WTC11 (cell line): ENCODE measurements around the gene RPS25. TPM values are rescaled to one million over a fixed set of nuclear protein-coding genes. Genes with fewer than 3 reads are reported as not detected.
"Not testable (repeated sequence)": the region's sequence is repeated elsewhere in the genome, so short reads cannot be mapped to it uniquely, and the experiment has no call there.

Experiments used
- ATAC-seq: fragments of 200-7000 bp; cut with Tn5 transposase; 2 replicates; pipeline ENCODE4 v1.10.0; 2021; ENCODE audit warnings: mild to moderate bottlenecking, moderate library complexity
- CTCF ChIA-PET: fragments of 300-600 bp; sonication (Branson Sonifier 250); formaldehyde crosslinking; loops from one replicate; lab custom pipeline; 2021; ENCODE audit warnings: antibody characterized with exemption; lab: Charles Lee
- POLR2A ChIA-PET: fragments of 350-600 bp; sonication (Branson Sonifier 250); formaldehyde crosslinking; loops from one replicate; lab custom pipeline; 2021; ENCODE audit warnings: antibody characterized with exemption; lab: Charles Lee
- DNase-seq: peaks from one replicate; pipeline ENCODE4 v3.0.0; 2021; ENCODE audit warnings: low spot score
- H3K27ac Mint-ChIP-seq: 2 replicates; pipeline ENCODE4 v1.8.0; 2021; ENCODE audit warnings: mixed read lengths
- H3K27me3 Mint-ChIP-seq: 2 replicates; pipeline ENCODE4 v1.8.0; 2021; ENCODE audit warnings: low read depth, mild to moderate bottlenecking, moderate library complexity, mixed read lengths
- H3K36me3 Mint-ChIP-seq: 2 replicates; pipeline ENCODE4 v1.8.0; 2021; ENCODE audit warnings: mixed read lengths
- H3K4me1 Mint-ChIP-seq: 2 replicates; pipeline ENCODE4 v1.8.0; 2022; ENCODE audit warnings: mixed read lengths
- H3K4me3 Mint-ChIP-seq: 2 replicates; pipeline ENCODE4 v1.8.0; 2021; ENCODE audit warnings: mild to moderate bottlenecking, moderate library complexity, mixed read lengths
- H3K9me3 Mint-ChIP-seq: 2 replicates; pipeline ENCODE4 v1.8.0; 2021; ENCODE audit warnings: mixed read lengths
- ATF6 ChIP-seq: sonication (generic); formaldehyde crosslinking; IDR thresholded peaks from 2 replicates; pipeline ENCODE4 v1.8.1; 2023; ENCODE audit warnings: mild to moderate bottlenecking, missing genetic modification reagents
- CREB1 ChIP-seq: sonication (generic); formaldehyde crosslinking; IDR thresholded peaks from 2 replicates; pipeline ENCODE4 v1.8.0; 2023; ENCODE audit warnings: mild to moderate bottlenecking, missing genetic modification reagents
- EMX1 ChIP-seq: fragments of 250-450 bp; sonication (Bioruptor Pico); IDR thresholded peaks from 2 replicates; pipeline ENCODE4 v1.8.0; 2021; ENCODE audit warnings: mild to moderate bottlenecking
- FOXP1 ChIP-seq: sonication (generic); formaldehyde crosslinking; IDR thresholded peaks from 2 replicates; pipeline ENCODE4 v1.8.0; 2022; ENCODE audit warnings: missing genetic modification reagents, mild to moderate bottlenecking, moderate library complexity, borderline replicate concordance
- HMGA2 ChIP-seq: fragments of 250-450 bp; sonication (Bioruptor Pico); IDR thresholded peaks from 2 replicates; pipeline ENCODE4 v1.4.0; 2021; ENCODE audit warnings: mild to moderate bottlenecking, moderate library complexity
- JAZF1 ChIP-seq: fragments of 250-450 bp; sonication (Bioruptor Pico); IDR thresholded peaks from 2 replicates; pipeline ENCODE4 v1.9.0; 2021; ENCODE audit warnings: moderate library complexity, mild to moderate bottlenecking, inconsistent platforms
- NR2C2 ChIP-seq: sonication (generic); formaldehyde crosslinking; IDR thresholded peaks from 2 replicates; pipeline ENCODE4 v1.8.0; 2022; ENCODE audit warnings: mild to moderate bottlenecking, missing genetic modification reagents
- TEAD1 ChIP-seq: sonication (generic); formaldehyde crosslinking; IDR thresholded peaks from 2 replicates; pipeline ENCODE4 v1.8.0; 2022; ENCODE audit warnings: mild to moderate bottlenecking, missing genetic modification reagents
- ZNF232 ChIP-seq: sonication (generic); formaldehyde crosslinking; IDR thresholded peaks from 2 replicates; pipeline ENCODE4 v1.8.0; 2022; ENCODE audit warnings: mild to moderate bottlenecking, missing genetic modification reagents
- ZNF396 ChIP-seq: fragments of 250-450 bp; sonication (Bioruptor Pico); IDR thresholded peaks from 2 replicates; pipeline ENCODE4 v1.8.0; 2021; ENCODE audit warnings: mild to moderate bottlenecking, moderate library complexity, borderline replicate concordance
- ZNF416 ChIP-seq: fragments of 250-450 bp; sonication (Bioruptor Pico); IDR thresholded peaks from 2 replicates; pipeline ENCODE4 v1.9.0; 2021; ENCODE audit warnings: mild to moderate bottlenecking, inconsistent platforms
- ZNF671 ChIP-seq: fragments of 250-450 bp; sonication (Bioruptor Pico); IDR thresholded peaks from 2 replicates; pipeline ENCODE4 v1.8.0; 2021; ENCODE audit warnings: mild to moderate bottlenecking
- total RNA-seq: library from RNA; stranded (reverse); gene quantifications from 3 replicates; pipeline ENCODE4 v1.2.3, GENCODE V29; 2021
- TF ChIP-seq, protein P1 (sequence below): sonication (generic); formaldehyde crosslinking; IDR thresholded peaks from 2 replicates; pipeline ENCODE4 v1.8.1; 2022; ENCODE audit warnings: low read depth, missing genetic modification reagents, borderline replicate concordance
- TF ChIP-seq, protein P2 (sequence below): sonication (generic); formaldehyde crosslinking; IDR thresholded peaks from 2 replicates; pipeline ENCODE4 v1.8.1; 2023; ENCODE audit warnings: mild to moderate bottlenecking, missing genetic modification reagents
- TF ChIP-seq, protein P3 (sequence below): fragments of 250-450 bp; sonication (Bioruptor Pico); IDR thresholded peaks from 2 replicates; pipeline ENCODE4 v1.9.0; 2021; ENCODE audit warnings: moderate library complexity, mild to moderate bottlenecking, inconsistent platforms, borderline replicate concordance
- TF ChIP-seq, protein P4 (sequence below): sonication (generic); formaldehyde crosslinking; IDR thresholded peaks from 2 replicates; pipeline ENCODE4 v1.8.1; 2023; ENCODE audit warnings: mild to moderate bottlenecking, missing genetic modification reagents, moderate library complexity
- TF ChIP-seq, protein P5 (sequence below): sonication (generic); formaldehyde crosslinking; IDR thresholded peaks from 2 replicates; pipeline ENCODE4 v1.8.1; 2022; ENCODE audit warnings: mild to moderate bottlenecking, missing genetic modification reagents, moderate library complexity, borderline replicate concordance

The RPS25 gene
- total RNA-seq, 1 experiment from 2014 or later: 1,349 TPM

GRCh38 chr11:119019996-119020395, 1.9 kb upstream of the RPS25 start:
- CTCF ChIA-PET: interaction anchor here (1.0 to 1.6 kb wide), 4 partner anchors 11 to 318 kb away, joined by 3 to 5 read pairs (median 3); no protein-coding TSS in a partner anchor
- no peaks in the 10 kb centered on the region for H3K9me3 Mint-ChIP-seq
- peak overlapping the region; percentile 34; the same call in 1 of the 2 replicates for H3K27ac Mint-ChIP-seq
- no peaks in the 10 kb centered on the region; the same call in 1 of the 2 replicates for H3K27me3 Mint-ChIP-seq
- ATAC-seq (no peak), DNase-seq (no peak)
- peak overlapping the region; percentile 98 for H3K4me3 Mint-ChIP-seq
- peaks cover 16% of the 10 kb centered on the region for H3K4me1 Mint-ChIP-seq
- POLR2A ChIA-PET: interaction anchor here (1.7 kb wide), 1 partner anchor 10 kb away, joined by 5 read pairs; the partner anchor contains the start of gene SLC37A4
- H3K36me3 Mint-ChIP-seq: peaks cover 65% of the 10 kb centered on the region
- TF ChIP-seq NR2C2 (CRISPR knock-in tag) (no peak), ZNF671 (no peak), ZNF416 (CRISPR knock-in tag) (no peak), TEAD1 (CRISPR knock-in tag) (no peak), ZNF396 (CRISPR knock-in tag) (no peak), HMGA2 (CRISPR knock-in tag) (no peak), ZNF232 (no peak), FOXP1 (CRISPR knock-in tag) (no peak), CREB1 (CRISPR knock-in tag) (no peak), JAZF1 (CRISPR knock-in tag) (no peak)
- TF ChIP-seq, protein P1, sequence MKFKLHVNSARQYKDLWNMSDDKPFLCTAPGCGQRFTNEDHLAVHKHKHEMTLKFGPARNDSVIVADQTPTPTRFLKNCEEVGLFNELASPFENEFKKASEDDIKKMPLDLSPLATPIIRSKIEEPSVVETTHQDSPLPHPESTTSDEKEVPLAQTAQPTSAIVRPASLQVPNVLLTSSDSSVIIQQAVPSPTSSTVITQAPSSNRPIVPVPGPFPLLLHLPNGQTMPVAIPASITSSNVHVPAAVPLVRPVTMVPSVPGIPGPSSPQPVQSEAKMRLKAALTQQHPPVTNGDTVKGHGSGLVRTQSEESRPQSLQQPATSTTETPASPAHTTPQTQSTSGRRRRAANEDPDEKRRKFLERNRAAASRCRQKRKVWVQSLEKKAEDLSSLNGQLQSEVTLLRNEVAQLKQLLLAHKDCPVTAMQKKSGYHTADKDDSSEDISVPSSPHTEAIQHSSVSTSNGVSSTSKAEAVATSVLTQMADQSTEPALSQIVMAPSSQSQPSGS (CRISPR knock-in tag): no peak
- TF ChIP-seq, protein P2, sequence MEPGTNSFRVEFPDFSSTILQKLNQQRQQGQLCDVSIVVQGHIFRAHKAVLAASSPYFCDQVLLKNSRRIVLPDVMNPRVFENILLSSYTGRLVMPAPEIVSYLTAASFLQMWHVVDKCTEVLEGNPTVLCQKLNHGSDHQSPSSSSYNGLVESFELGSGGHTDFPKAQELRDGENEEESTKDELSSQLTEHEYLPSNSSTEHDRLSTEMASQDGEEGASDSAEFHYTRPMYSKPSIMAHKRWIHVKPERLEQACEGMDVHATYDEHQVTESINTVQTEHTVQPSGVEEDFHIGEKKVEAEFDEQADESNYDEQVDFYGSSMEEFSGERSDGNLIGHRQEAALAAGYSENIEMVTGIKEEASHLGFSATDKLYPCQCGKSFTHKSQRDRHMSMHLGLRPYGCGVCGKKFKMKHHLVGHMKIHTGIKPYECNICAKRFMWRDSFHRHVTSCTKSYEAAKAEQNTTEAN (CRISPR knock-in tag): no peak
- TF ChIP-seq, protein P3, sequence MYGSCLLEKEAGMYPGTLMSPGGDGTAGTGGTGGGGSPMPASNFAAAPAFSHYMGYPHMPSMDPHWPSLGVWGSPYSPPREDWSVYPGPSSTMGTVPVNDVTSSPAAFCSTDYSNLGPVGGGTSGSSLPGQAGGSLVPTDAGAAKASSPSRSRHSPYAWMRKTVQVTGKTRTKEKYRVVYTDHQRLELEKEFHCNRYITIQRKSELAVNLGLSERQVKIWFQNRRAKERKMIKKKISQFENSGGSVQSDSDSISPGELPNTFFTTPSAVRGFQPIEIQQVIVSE (CRISPR knock-in tag): no peak
- TF ChIP-seq, protein P4, sequence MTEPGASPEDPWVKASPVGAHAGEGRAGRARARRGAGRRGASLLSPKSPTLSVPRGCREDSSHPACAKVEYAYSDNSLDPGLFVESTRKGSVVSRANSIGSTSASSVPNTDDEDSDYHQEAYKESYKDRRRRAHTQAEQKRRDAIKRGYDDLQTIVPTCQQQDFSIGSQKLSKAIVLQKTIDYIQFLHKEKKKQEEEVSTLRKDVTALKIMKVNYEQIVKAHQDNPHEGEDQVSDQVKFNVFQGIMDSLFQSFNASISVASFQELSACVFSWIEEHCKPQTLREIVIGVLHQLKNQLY (CRISPR knock-in tag): no peak
- TF ChIP-seq, protein P5, sequence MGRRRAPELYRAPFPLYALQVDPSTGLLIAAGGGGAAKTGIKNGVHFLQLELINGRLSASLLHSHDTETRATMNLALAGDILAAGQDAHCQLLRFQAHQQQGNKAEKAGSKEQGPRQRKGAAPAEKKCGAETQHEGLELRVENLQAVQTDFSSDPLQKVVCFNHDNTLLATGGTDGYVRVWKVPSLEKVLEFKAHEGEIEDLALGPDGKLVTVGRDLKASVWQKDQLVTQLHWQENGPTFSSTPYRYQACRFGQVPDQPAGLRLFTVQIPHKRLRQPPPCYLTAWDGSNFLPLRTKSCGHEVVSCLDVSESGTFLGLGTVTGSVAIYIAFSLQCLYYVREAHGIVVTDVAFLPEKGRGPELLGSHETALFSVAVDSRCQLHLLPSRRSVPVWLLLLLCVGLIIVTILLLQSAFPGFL (CRISPR knock-in tag): no peak

- H3K27me3 Mint-ChIP-seq, ATAC-seq, DNase-seq, POLR2A ChIA-PET, CTCF ChIA-PET, H3K9me3 Mint-ChIP-seq: not testable (repeated sequence)
- peaks cover 16% of the 10 kb centered on the region for H3K4me1 Mint-ChIP-seq
- peak overlapping the region; percentile 98 for H3K4me3 Mint-ChIP-seq
- H3K36me3 Mint-ChIP-seq: peaks cover 71% of the 10 kb centered on the region
- H3K27ac Mint-ChIP-seq: peak overlapping the region; percentile 99
These were observed 766 bp downstream of the RPS25 start for GRCh38 chr11:119017377-119017776.

DNA sequence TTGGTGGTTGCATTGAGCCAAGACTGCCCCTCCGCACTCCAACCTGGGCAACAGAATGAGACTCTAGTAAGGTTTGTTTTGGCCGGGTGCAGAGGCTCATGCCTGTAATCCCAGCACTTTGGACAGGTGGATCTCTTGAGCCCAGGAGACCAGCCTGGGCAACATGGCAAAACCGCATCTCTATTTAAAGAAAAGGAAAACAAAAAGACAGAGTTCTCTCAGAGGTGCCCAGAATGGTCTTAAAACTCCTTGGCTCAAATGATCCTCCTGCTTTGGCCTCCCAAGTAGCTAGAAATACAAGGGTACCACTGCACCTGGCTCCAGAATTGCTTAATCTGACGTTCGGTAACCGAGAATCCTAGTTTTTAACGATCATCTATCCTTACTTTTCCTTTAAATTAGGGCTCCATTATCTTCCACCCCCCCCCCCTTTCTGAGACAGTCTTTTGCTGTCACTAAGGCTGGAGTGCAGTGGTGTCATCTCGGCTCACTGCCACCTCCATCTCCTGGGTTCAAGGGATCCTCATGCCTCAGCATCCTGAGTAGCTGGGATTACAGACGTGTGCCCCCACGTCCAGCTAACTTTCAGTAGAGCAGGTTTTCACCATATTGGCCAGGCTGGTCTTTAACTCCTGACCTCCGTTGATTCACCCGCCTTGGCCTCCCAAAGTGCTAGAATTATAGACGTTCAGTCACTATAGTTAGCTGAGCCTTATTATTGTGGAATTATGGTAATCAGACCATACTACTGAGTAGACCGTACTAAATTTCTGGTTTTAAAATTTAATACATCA, 1.7 kb downstream of the RPS25 start:
- Mint-ChIP-seq H3K4me3 (peak overlapping the region; percentile 98), H3K27ac (peak overlapping the region; percentile 80)

More for the DNA sequence above, 1.7 kb downstream of the RPS25 start:
- no peaks in the 10 kb centered on the region; the same call in 1 of the 2 replicates for H3K27me3 Mint-ChIP-seq
- H3K4me1 Mint-ChIP-seq: peaks cover 16% of the 10 kb centered on the region
- H3K9me3 Mint-ChIP-seq: no peaks in the 10 kb centered on the region
- TF ChIP-seq EMX1 (CRISPR knock-in tag) (peak; percentile 62; the same call in 1 of the 2 replicates), ATF6 (CRISPR knock-in tag) (no peak)
- DNase-seq (no peak), ATAC-seq (no peak)
- H3K36me3 Mint-ChIP-seq: peaks cover 64% of the 10 kb centered on the region
- POLR2A ChIA-PET: interaction anchor here (0.6 kb wide), 1 partner anchor 108 kb away, joined by 4 read pairs; no protein-coding TSS in a partner anchor
- CTCF ChIA-PET: interaction anchor here (0.7 to 1.5 kb wide), 2 partner anchors 18 to 268 kb away, joined by 3 to 5 read pairs; partner anchors contain the start of gene CENATAC
